Dedifferentiated amniotic fluid mesenchymal stem cell (primary cell): ENCODE measurements around the gene TMUB1.

ENCODE experiments used
- DNase-seq: peaks from one replicate; pipeline ENCODE4 v3.0.0-alpha.2; 2016; ENCODE audit errors: extremely low spot score

Gene TMUB1

DNA sequence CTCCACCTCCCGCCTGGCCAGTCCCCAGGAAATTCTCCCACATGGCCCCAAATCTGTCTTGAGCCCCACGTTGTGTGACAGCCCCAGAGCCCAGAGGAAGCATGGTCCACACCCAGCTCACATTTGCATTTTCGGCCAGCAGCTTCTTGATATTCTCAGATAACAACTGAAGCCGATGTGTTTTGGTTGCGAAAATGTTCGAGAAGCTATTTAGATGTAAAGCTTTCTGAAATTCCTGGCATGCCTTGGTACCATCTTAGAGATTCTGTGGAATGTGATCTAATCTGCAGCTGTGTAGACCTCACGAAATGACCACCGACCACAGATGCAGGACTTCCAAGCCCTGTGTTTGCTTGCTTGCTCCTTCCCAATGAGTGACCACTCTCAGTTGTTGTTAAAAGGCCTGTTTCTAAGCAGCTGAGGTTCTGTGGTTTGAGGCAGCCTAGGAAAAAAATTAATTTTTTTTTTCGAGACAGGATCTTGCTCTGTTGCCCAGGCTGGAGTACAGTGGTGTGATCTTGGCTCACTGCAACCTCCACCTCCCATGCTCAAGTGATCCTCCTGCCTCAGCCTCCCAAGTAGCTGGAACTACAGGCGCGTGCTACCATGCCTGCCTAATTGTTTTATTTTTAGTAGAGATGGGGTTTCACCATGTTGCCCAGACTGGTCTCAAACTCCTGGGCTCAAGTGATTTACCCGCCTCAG, 15.1 kb downstream of the TMUB1 start:
- no peak for DNase-seq

- DNase-seq, result no peak
These were observed 16.9 kb downstream of the TMUB1 start for GRCh38 chr7:151066273-151066974.

DNA sequence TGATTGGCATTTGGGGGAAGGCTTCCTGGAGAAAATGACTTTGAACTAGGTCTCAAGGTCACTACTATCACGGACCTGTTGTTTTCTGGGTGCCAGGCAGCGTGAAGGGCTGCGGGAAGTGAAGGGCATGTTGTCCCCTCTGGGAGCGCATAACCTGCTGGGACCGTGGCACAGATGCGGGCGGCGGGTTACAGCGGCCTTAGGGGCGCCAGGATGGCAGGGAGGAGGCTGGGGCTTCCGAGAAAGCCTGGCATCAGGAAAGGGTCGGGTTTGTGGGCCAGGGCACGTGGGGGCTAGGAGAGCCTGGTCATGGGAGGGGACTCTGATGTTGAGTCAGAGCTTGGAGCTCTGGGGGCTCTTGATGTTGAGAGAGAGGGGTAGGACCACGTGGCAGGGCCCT, 17.8 kb downstream of the TMUB1 start:
- DNase-seq, result no peak

- no peak for DNase-seq
These were observed 18.3 kb downstream of the TMUB1 start for GRCh38 chr7:151064993-151065392.

- DNase-seq, result no peak
These were observed 18.8 kb downstream of the TMUB1 start for GRCh38 chr7:151064454-151064853.

- no peak for DNase-seq
These were observed 20.1 kb downstream of the TMUB1 start for GRCh38 chr7:151063212-151063561.

DNA sequence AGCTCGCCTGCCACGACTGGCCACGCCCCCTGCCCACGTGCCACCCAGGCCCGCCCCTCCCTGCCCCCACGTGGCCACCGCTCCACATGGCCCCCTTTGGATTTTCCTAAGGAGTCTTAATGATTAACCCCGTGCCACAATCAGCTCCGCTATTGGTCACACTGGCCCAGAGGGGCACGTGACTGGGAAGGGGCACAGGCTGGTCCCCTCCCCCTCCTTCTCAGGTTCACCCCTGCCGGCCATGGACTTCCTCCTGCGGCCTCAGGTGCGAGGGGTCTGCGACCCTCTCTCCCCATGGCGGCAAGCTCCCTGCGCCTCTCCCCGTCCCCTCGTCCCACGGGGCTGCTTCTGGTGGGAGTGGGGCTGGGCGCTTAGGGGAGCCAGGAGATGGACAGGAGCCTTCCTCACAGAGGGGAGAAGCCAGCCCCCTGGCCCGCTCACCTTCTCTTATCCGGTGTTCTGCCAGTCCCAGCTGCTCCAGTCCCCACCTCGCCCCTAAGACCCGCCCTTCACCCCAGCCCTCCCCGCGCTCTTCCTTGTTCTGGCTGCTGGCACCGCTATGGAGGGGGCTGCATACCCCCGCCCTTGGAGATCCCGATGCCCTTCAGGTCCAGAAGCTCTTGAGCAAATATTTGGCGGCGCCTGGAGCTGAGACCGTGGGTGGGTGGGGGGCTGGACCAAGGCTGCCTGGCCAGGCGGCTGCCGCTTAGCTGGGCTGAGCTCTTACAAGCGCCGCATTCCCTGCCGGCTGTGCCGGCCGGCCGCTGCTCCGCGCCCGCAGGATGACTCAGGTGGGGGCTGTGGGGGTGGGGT, 20.7 kb downstream of the TMUB1 start:
- peak; percentile 45 for DNase-seq

- no peak for DNase-seq
These were observed 21.2 kb downstream of the TMUB1 start for GRCh38 chr7:151062111-151062398.

DNA sequence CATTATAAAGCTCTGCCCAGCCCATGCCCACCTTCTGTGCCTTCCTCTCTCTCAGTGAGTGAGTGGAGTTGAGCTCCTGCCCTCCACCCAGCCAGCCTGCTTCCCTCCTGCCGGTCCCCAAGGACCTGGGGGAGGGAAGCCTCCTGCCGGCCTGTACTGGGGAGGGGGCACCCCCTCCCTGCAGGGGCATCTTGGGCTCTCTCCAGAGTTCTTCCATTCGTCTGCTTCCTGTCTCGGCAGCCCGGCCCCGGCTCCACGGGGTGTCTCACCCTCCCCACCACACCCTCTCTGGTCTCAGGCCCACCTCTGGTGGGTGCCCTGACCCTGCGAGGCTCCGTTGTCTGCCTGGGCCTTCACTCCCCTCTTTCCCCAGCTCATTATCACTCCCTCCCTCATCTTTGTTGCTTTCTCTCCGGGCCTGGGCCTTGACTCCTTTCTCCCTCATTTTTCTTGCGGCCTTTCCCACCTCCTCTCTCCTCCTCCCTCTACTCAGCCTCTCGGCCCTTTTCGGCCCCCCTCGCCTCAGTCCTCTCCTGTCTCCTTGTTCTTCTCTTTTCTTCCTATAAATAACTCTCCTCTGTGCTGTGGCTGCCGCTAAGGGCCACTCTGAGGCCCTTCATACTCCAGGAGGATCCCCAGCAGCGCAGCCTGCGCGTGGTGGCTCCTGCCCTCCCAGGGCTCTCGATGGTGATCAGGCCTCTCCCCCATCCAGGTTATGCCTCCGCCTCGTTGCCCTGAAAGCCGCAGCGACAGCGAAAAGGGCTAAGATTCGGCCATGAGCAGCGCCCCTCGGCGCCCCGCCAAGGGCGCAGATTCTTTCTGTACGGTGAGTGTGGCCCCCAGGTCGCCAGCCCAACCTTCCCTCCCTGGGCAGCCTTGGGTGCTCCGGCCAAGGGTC, 21.8 kb downstream of the TMUB1 start:
- DNase-seq, result no peak

DNA sequence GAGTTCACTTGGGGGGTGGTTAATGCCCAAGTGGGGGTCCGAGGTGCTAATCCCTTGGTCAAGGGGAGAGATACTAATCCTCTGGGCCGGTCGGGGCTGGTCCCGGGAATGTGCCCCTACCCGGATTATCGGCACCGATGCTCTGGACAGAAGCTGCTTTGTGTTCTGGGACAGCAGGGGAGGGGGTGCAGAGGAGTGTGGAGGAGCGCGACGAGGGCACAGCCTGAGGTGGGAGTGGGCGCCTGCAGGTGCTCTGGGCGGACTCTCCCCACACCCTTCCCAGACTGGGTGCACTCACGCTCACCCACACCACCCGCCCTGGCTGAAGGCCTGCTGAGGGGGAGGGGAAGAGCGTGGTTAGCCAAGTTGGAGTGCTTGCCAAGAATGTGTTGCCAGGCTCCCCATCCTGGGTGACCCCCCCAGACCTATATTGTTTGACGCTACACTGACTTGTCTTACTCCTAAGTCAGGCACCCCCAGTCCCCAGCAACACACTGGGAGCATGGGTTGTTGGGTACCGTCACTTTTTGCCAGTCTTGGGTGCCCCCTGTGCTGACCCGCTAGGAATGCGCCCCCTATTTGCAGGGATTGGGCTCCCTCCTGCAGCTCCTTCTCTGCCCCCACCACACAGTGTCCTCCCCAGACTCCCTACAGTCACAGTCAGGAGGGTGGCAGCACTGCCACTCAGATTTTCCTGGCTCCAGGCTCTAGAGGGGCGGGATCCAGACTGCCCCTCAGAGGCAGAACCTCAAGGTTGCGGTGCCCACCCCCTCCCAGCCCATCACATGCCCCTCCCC, 22.7 kb downstream of the TMUB1 start:
- DNase-seq, result no peak

- no peak for DNase-seq
These were observed 23.2 kb downstream of the TMUB1 start for GRCh38 chr7:151060113-151060415.

GRCh38 chr7:151059367-151060112, 23.8 kb downstream of the TMUB1 start, which contains the start of gene SLC4A2:
Gene SLC4A2, plus strand, starts transcription at chr7:151059589. Its CDS starts 2,399 bp downstream, at chr7:151061988.
- DNase-seq, result peak; percentile 40

- no peak for DNase-seq
These were observed 24.4 kb downstream of the TMUB1 start for GRCh38 chr7:151058781-151059366.

GRCh38 chr7:151057989-151058780, 25.1 kb downstream of the TMUB1 start:
- peak; percentile 100 for DNase-seq

DNA sequence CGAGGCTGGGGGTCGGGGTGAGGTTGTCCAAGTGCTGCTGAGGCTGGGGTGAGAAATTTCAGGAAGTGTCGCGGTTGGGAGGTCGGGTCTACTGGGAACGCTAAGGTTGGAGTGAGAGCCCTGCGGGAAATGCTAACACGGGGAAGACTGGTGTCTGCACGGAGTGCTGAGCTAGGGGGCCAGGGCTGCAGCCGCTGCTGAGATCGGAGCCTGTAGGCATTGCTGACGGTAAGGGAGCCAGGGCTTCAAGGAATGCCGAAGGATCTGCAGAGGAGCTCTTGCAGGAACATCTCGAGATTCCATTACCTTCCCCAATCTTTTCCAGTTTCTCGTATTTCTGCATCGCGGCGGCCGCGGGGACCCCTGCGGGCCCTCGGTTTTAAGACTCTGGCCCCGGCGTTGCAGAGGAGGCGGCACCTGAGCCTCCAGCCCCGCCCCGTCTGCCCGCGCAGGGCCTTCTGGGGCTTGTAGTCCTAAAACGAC, 25.7 kb downstream of the TMUB1 start, which contains the start of gene CDK5:
Gene CDK5 (minus strand): TSS at position 392 of the 483 bp plus-strand sequence. CDS start 49 bp downstream, at position 343.
- DNase-seq, result no peak

DNA sequence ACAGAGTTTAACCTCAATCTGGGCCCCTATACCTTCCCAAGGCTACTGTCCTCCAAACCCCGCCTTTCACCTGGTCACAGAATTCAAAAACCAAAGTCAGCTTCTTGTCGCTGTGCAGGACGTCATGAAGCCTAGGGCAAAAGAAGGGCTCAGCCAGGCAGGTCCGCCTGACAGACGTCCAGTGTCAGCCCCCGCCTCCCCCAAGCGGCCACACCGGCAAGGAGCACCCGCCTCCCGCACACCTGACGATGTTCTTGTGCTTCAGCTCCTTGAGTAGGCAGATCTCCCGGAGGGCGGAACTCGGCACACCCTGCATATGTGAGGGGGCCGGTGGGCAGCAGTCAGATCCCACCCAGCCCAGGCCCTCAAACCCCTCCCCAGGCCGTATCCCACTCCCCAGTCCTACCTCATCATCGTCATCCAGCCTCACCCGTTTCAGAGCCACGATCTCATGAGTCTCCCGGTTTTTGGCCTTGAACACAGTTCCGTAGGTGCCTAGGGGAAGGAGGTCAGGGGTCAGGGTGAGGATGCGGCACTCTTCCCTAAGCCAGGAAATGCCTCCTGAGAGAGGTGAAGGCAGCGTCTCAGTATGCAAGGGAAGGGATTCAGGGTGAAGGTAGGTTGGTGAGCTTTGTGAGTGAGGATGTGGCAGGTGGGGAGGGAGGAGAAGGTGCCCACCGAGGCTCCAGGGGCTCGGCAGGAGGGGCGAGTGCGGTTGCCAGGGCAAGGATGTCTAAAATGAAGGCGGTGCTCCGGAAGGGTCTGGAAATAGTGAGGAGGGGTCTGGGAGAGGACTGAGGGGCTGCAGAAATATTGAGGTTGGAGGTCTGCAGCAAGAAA, 26.4 kb downstream of the TMUB1 start:
- no peak for DNase-seq

- no peak for DNase-seq
These were observed 27.0 kb downstream of the TMUB1 start for GRCh38 chr7:151056283-151056665.

DNA sequence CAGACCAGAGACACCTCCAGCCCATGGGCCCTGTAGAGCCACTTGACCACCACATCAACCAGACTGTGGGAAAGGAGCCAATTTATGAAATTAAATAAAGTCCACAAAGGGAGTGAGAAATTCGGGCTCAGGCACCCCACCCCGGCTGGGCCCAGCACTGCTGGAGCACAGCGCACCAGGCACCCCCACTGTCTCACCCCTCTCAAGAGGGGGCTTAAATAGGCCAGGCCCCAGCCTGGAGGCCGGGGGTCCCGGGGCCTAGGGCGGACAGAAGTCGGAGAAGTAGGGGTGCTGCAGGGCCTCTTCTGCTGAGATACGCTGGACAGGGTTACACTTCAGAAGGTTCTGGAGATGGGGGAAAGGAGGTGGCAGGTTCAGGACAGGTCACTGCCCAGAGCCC, 29.5 kb downstream of the TMUB1 start:
- no peak for DNase-seq
